AG04449 (cell line): ENCODE results near the gene CREB3.

ENCODE experiments used
- CTCF ChIA-PET: fragments of 350-600 bp; formaldehyde crosslinking; extraction: SDS; loops from one replicate; lab custom pipeline; 2021; ENCODE audit warnings: antibody characterized with exemption; lab: Yijun Ruan, JAX
- POLR2A ChIA-PET: fragments of 400-600, 350-600 bp; formaldehyde crosslinking; extraction: SDS; loops from one replicate; lab custom pipeline; 2020; ENCODE audit warnings: antibody characterized with exemption, inconsistent platforms; lab: Yijun Ruan, JAX
- DNase-seq: peaks from one replicate; pipeline ENCODE4 v3.0.0-alpha.2; 2010; ENCODE audit warnings: low read depth, low spot score
- H3K4me3 ChIP-seq: 2 replicates; pipeline ENCODE4 v1.5.1; 2011; ENCODE audit warnings: low read depth, mild to moderate bottlenecking, control low read depth, low read length
- CTCF ChIP-seq: IDR thresholded peaks from one replicate; pipeline ENCODE4 v1.5.1; 2011; ENCODE audit warnings: mild to moderate bottlenecking, moderate library complexity, low read length, control low read depth, inconsistent platforms; ENCODE audit not compliant: insufficient read depth; ENCODE audit errors: missing control alignments

CREB3 gene

GRCh38 chr9:35714579-35715252 lies 17.8 kb upstream of the CREB3 start:
- no peak for DNase-seq
- no peak overlapping the region for H3K4me3 ChIP-seq
- ChIA-PET CTCF (interaction anchor here (1.5 to 34.3 kb wide), 3 partner anchors 3 to 57 kb away, joined by 5 to 816 read pairs (median 816); partner anchors contain the start of genes CCDC107, CREB3, RMRP and TLN1), POLR2A (interaction anchor here (0.8 to 4.7 kb wide), 5 partner anchors 10 to 24 kb away, joined by 3 to 36 read pairs (median 4); no protein-coding TSS in a partner anchor)
- TF ChIP-seq CTCF = no peak

DNA sequence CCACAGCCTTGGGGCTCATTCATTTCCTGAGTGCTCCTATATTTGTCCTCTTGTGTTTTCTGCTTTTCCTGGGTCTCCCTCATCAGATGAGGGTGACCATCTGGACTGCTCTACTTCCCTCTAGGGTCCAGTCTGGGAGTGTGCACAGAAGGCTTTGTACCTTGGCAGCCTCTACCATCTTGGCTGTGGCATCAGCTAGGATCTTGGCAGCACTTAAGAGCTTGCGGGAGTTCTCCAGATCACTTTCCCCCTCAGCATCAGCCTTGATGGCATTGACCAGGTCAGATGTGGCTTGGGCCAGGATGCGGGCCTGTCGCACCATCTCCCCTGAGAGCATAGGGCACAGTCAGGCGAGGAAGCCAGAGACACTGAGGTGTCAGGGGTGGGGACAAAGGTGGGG lies 16.2 kb upstream of the CREB3 start:
- ChIA-PET CTCF (interaction anchor here (1.7 to 34.3 kb wide), 3 partner anchors 2 to 58 kb away, joined by 5 to 816 read pairs (median 816); partner anchors contain the start of genes CCDC107, CREB3, RMRP and TLN1), POLR2A (interaction anchor here (0.6 to 4.7 kb wide), 3 partner anchors 9 to 28 kb away, joined by 3 to 36 read pairs (median 3); no protein-coding TSS in a partner anchor)
- DNase-seq = no peak
- no peak for TF ChIP-seq CTCF
- no peak overlapping the region for H3K4me3 ChIP-seq

DNA sequence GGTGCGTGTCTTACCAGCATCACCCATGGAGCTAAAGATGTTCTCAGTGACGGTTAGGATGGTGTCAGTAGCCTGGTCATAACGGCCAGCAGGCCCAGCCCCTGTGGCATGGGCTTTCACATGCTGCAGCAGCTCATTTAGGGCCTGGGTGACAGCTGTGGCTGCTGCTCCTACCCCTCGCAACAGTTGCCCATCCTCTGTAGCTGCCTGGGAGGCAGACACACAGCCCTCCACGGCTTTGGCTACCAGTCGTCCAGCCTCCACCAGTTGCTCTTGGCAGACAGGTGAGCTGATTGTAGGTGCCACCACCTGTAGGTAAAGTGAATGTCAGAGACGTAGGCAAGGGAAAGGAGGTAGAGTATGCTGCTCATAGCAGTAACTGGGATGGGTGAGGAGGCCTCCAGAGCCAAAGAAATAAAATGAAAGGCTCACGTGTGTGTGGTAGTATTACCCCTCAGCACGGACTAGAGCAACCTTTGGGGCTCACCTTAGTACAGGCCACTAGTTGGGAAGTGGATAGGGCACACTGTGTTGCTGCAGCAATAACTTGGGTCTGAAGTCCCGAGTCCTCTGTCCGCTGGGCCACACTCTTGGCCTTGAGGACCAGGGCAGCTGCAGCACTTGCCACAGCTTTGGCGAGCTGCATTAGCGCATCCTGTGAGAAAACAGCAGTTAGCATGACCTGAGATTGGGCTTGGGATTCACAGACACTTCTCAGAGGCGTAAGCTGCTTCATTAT lies 15.2 kb upstream of the CREB3 start:
- DNase-seq = no peak
- CTCF ChIA-PET = interaction anchor here (1.7 to 34.3 kb wide), 3 partner anchors 1 to 59 kb away, joined by 5 to 816 read pairs (median 816); partner anchors contain the start of genes CCDC107, CREB3, RMRP and TLN1
- POLR2A ChIA-PET = interaction anchor here (1.1 to 4.7 kb wide), 3 partner anchors 10 to 14 kb away, joined by 4 to 36 read pairs (median 4); no protein-coding TSS in a partner anchor

DNA sequence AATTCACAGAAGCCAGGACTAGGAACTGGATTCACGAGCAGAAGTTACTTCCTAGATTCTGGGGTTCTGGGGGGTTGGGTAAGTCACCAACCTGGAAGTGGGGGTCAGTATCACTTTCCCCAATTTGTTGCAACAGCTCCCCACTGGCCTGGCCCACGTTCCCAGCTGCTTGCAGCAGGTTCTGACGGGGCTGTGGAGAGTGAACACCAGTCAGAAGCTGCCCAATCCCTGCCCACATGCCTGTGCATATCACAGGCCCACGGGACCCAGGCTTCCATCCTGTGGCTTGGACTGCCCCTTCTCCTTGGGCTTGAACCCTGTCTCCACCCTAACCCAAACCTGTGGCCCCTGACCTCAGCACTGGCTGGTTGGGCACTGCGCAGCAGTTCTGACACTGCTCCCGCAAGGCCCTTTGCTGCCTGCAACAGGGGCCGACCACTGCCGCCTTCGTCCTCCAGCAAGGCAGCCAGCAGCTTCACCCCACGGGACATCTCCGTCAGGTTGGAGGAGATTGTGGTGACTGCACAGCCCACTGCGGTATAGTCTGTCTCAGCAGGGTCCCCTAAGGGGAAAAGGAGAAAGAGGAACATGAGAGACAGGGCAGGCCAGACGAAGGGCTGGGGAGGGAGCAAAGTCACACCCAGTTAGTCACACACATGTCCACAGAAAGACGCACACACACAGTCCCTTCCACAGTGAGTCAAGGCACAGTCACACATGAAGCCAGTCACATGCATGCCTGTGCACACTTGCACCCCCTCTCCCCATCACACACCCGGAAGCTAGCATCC lies 13.6 kb upstream of the CREB3 start:
- no peak for TF ChIP-seq CTCF
- ChIA-PET CTCF (interaction anchor here (31.2 to 34.3 kb wide), 2 partner anchors 1 to 16 kb away, joined by 816 read pairs; partner anchors contain the start of genes CREB3, TLN1 and TPM2), POLR2A (interaction anchor here (1.0 to 4.7 kb wide), 4 partner anchors 8 to 30 kb away, joined by 4 to 36 read pairs (median 5); partner anchors contain the start of gene TPM2)
- no peak for DNase-seq
- H3K4me3 ChIP-seq = no peak overlapping the region

More for the DNA sequence above, 15.2 kb upstream of the CREB3 start:
- no peak overlapping the region for H3K4me3 ChIP-seq
- no peak for TF ChIP-seq CTCF

GRCh38 chr9:35719546-35719945 lies 12.9 kb upstream of the CREB3 start:
- POLR2A ChIA-PET = interaction anchor here (1.5 kb wide), 1 partner anchor 9 kb away, joined by 5 read pairs; no protein-coding TSS in a partner anchor
- no peak overlapping the region for H3K4me3 ChIP-seq
- CTCF ChIA-PET = interaction anchor here (31.2 to 34.3 kb wide), 2 partner anchors 2 to 17 kb away, joined by 816 read pairs; partner anchors contain the start of genes CREB3, TLN1 and TPM2
- no peak for TF ChIP-seq CTCF
- no peak for DNase-seq
